Mesenteric fat pad (tissue), 1 donor: Measurements from ENCODE around the gene DBH. TPM values are rescaled to one million over a fixed set of nuclear protein-coding genes. Genes with fewer than 3 reads are reported as not detected.

Experiments used
- DNase-seq: peaks from one replicate; pipeline ENCODE4 v3.0.0-alpha.2; 2020; ENCODE audit warnings: low spot score
- total RNA-seq: library from RNA; stranded (reverse); fragmentation: NEBNext Ultra II Directional; extraction: Animal tissue kit (Norgen Biotek cat#: 25700); gene quantifications from one replicate; pipeline ENCODE4 v1.2.1, GENCODE V29; 2021
- donor health status: DM: yes; HTN: yes; CAD: no.

The DBH gene
- total RNA-seq, 1 donor from 2014 or later, result not detected

- no peak for DNase-seq
These were observed 31.9 kb upstream of the DBH start for GRCh38 chr9:133604214-133604613.

GRCh38 chr9:133604856-133605255, 31.3 kb upstream of the DBH start:
- no peak for DNase-seq

- no peak for DNase-seq
These were observed 30.7 kb upstream of the DBH start for GRCh38 chr9:133605446-133605845.

- DNase-seq, result no peak
These were observed 30.1 kb upstream of the DBH start for GRCh38 chr9:133605856-133606707.

DNA sequence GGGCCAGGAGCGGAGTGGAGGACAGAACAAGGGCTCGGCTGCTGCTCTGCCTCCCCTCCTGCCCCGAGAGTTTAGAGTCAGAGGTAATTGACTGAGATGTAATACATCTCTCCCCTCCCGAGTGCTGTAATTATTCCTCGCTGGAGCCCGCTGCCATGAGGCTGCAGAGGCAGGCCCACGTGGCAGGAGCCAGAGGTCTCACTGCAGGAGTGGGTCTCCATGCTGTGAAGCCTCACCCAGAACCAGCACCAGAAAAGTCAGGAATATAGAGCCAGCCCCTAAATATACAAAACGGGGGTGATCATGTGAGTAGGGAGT, 29.5 kb upstream of the DBH start:
- DNase-seq, result no peak

DNA sequence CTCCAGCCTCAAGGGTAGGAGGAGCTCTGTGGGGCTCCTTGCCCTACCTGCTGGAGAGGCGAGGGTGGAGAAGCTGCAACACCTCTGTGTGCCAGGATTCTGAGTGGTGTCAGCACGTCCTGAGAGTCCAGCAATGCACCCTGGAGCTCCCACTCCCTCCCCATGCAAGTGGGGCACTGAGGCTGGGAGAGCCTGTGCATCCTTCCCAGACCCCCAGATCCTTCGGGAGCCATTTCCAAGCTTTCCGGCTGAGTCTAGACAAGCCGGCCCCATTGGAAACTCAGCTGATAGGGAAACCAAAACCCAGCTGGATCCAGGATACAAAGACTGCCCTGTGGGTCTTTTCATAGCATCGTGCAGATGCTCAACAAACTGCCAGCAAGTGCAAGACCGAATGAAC, 28.8 kb upstream of the DBH start:
- no peak for DNase-seq

- no peak for DNase-seq
These were observed 28.2 kb upstream of the DBH start for GRCh38 chr9:133607976-133608375.

DNA sequence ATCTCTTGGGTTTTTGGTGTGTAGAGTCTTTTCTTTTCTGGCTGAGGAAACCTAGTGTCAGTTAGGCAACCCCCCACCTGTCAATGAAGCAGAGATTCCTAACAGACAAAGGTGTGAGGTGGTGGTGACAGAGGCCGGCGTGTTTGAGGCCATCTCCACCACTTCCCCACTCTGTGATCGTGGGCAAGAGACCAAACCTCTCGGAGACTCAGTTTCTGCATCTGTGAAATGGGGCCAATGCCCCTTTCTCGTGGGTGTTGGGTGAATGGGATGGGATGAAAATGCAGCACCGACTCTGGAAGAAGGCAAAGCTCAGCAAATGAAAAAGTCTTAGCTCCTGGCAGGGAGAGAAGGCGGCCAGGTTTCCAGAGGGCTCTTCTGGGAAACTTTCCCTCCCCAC, 27.8 kb upstream of the DBH start:
- DNase-seq, result no peak

DNA sequence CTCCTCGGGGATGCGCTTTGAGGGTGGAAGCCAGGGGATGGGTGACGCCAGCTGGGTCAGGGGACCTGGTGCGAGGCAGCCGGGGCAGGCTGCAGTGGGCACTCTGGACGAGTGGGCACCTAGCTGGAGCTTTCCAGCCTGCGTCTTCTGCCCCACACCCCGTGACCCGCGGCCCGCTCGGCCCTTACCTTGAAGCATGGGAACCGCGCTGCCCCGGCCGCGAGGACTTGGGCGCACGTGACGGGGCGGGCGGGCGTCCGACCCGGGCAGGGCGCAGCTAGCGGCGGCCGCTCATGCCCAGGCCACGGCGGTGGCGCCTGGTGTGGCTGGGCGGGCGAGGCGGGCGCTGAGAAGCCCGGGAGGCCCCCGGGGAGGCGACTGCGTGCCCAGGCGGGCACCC, 27.3 kb upstream of the DBH start:
- no peak for DNase-seq

GRCh38 chr9:133609311-133610098, 26.7 kb upstream of the DBH start, which contains the start of gene FAM163B:
Gene FAM163B, minus strand, starts transcription at chr9:133609389. Its CDS starts 29,166 bp downstream, at chr9:133580223.
- DNase-seq, result no peak

- no peak for DNase-seq
These were observed 25.3 kb upstream of the DBH start for GRCh38 chr9:133610845-133611244.

- no peak for DNase-seq
These were observed 24.1 kb upstream of the DBH start for GRCh38 chr9:133612051-133612450.

GRCh38 chr9:133612816-133613215, 23.3 kb upstream of the DBH start:
- no peak for DNase-seq

DNA sequence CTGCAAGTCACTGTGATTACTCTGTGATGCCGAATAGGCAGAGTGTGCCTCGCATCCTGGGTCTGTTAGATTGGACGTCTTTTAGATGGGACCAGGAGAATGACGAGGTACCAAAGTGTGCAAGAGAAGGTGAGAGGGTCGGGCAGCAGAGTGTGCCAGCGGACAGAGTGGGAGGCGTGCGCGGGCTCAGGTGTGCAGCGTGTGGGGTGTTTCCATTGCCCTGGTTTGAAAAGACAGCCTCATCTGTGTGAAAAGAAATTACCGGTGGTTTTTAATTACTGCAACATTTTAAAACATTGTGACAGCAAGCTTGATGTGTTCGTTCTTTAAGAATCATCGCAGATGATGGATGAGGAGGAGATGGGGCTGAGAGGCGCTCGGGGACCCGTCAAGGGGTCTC, 22.7 kb upstream of the DBH start:
- DNase-seq, result no peak

- DNase-seq, result no peak
These were observed 22.1 kb upstream of the DBH start for GRCh38 chr9:133614056-133614455.

GRCh38 chr9:133614678-133615077, 21.5 kb upstream of the DBH start:
- no peak for DNase-seq

DNA sequence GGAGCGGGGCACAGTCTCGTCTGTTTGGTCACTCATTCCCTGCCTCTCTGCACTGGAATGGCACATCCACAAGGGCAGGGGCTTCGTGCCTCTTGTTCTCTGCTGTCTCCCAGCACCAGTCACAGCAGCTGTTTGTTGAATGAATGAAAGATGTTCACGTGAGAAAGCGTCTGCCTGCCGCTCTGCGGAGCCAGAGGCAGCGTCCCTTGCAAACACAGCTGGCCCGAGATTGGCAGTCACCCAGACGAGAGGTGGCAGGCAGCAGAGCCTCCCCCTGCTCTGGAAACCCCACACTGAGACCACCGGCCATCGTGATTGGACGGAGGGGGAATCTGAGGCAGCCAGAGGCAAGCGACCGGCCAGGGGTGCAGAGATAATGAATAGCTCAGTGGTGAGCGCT, 21.0 kb upstream of the DBH start:
- DNase-seq, result no peak

- DNase-seq, result no peak
These were observed 20.5 kb upstream of the DBH start for GRCh38 chr9:133615606-133616188.

- DNase-seq, result no peak
These were observed 19.3 kb upstream of the DBH start for GRCh38 chr9:133616643-133617405.

GRCh38 chr9:133618726-133619125, 17.4 kb upstream of the DBH start:
- DNase-seq, result no peak

GRCh38 chr9:133619791-133620190, 16.4 kb upstream of the DBH start:
- no peak for DNase-seq
